Stomach (tissue), 9 donors: ENCODE data around the gene SEMA3A. TPM values are rescaled to one million over a fixed set of nuclear protein-coding genes. Genes with fewer than 3 reads are reported as not detected.

ENCODE experiments used
- DNase-seq, 2 donors: peaks; one replicate each; pipeline versions ENCODE4 v3.0.0 to v3.0.0-alpha.2; 2013 to 2019
- H3K27ac ChIP-seq, 5 donors: fragments of 200-600 bp in 4 of 5; sonication (generic) in 4 of 5; one replicate each; pipeline ENCODE4 v1.5.1; 2013 to 2019; ENCODE audit warnings: mild to moderate bottlenecking in 1 of 5, moderate library complexity in 1 of 5
- H3K27me3 ChIP-seq, 3 donors: fragments of 200-600 bp; sonication (generic); one replicate each; pipeline ENCODE4 v1.5.1; 2017 to 2019; ENCODE audit warnings: mixed run types in 1 of 3
- H3K36me3 ChIP-seq, 4 donors: fragments of 200-600 bp; sonication (generic); 1 replicate in 3 of 4; 2 replicates in 1 of 4; pipeline ENCODE4 v1.5.1; 2016 to 2019
- H3K4me1 ChIP-seq, 4 donors: fragments of 200-600 bp; sonication (generic); one replicate each; pipeline ENCODE4 v1.5.1; 2016 to 2019
- H3K4me3 ChIP-seq, 4 donors: fragments of 200-600 bp; sonication (generic) in 3 of 4; one replicate each; pipeline ENCODE4 v1.5.1; 2016 to 2019; ENCODE audit warnings: mild to moderate bottlenecking in 1 of 4
- H3K9me3 ChIP-seq, 4 donors: fragments of 200-600 bp; sonication (generic); one replicate each; pipeline ENCODE4 v1.5.1; 2016 to 2019
- EP300 ChIP-seq: sonication (generic); formaldehyde crosslinking; IDR thresholded peaks from one replicate; pipeline ENCODE4 v1.6.1; 2017; ENCODE audit warnings: antibody characterized with exemption
- POLR2A ChIP-seq, 4 donors: fragments of 450-650 bp; IDR thresholded peaks; one replicate each; pipeline ENCODE4 v1.6.1; 2016; ENCODE audit warnings: antibody characterized with exemption in 4 of 4, control low read depth in 2 of 4, mild to moderate bottlenecking in 1 of 4, moderate library complexity in 1 of 4
- POLR2AphosphoS5 ChIP-seq, 3 donors: sonication (generic); formaldehyde crosslinking; IDR thresholded peaks; one replicate each; pipeline ENCODE4 v1.6.1; 2016; ENCODE audit warnings: antibody characterized with exemption in 3 of 3
- WGBS, 5 donors: extraction: QIAGEN DNeasy Blood & Tissue Kit in 3 of 5; methylation state at CpG; one replicate each; pipeline versions ENCODE4 v1.1.5 to v1.1.7; 2013 to 2018; 5-methylcytosine and 5-hydroxymethylcytosine counted together
- intact Hi-C: fragments of 100-400 bp; cut with DNase I; formaldehyde crosslinking; loops from one replicate; pipeline ENCODE4 v1.15.1; 2023; ENCODE audit warnings: low total_unique reads
- polyA plus RNA-seq, 3 donors: library from polyadenylated mRNA; stranded (reverse); fragments of 200-250 nt; gene quantifications; one replicate each; pipeline ENCODE4 v1.2.3, GENCODE V29; 2013
- total RNA-seq, 5 donors: library from RNA; depleted of rRNA; stranded (reverse); fragments of >200 nt; gene quantifications; one replicate each; pipeline versions ENCODE4 v1.1.0 to v1.2.3, GENCODE V29; 2014 to 2016
- TF ChIP-seq, protein P1 (sequence below), 7 experiments: fragments of 450-650 bp in 4 of 7; fragments of 200-600 bp in 3 of 7; sonication (generic) in 3 of 7; IDR thresholded peaks; one replicate each; pipeline ENCODE4 v1.5.1; 2016 to 2019; ENCODE audit warnings: antibody characterized with exemption in 7 of 7, control low read depth in 2 of 7, mild to moderate bottlenecking in 1 of 7
- donor health status: healthy with polysubstance abuse.
- donor health status: Bipolar disorder and iron deficiency.
- donor health status: healthy.

Gene SEMA3A
- total and polyA plus RNA-seq, 8 donors: 0.31 to 34.8 (median 2.8) TPM

DNA sequence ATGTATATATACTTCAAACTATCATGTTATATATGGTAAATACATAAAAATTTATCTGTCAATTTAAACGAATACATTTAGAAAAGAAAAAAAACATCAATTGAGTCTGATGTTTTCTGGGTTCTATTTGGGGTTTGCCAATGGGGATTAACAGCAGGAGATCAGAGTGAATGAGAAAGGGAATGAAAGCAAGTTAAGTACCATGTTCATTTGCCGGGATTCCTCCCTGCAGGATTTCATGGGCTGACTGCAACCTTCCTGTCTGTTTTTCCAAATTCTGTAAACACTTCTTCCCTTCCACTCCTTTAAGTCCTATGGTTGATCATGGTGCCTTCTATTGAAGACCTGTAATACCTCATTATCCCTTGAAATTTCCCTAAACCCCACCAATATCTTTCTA is 33.9 kb upstream of the SEMA3A start:
- Histone ChIP-seq H3K36me3 (no peaks in the 10 kb centered on the region), H3K4me1 (peaks cover 0 to 3% (median 0%) of the 10 kb centered on the region in 4 donors), H3K4me3 (no peak overlapping the region), H3K27me3 (no peaks in the 10 kb centered on the region), H3K27ac (no peak overlapping the region), H3K9me3 (no peaks in the 10 kb centered on the region)
- intact Hi-C loops: no loop called here
- 53 to 69% (median 61%) methylated on average over 2 of the region's 2 CpGs for WGBS, 5 donors
- no peak for DNase-seq
- no peak for TF ChIP-seq EP300
- TF ChIP-seq, protein P1, sequence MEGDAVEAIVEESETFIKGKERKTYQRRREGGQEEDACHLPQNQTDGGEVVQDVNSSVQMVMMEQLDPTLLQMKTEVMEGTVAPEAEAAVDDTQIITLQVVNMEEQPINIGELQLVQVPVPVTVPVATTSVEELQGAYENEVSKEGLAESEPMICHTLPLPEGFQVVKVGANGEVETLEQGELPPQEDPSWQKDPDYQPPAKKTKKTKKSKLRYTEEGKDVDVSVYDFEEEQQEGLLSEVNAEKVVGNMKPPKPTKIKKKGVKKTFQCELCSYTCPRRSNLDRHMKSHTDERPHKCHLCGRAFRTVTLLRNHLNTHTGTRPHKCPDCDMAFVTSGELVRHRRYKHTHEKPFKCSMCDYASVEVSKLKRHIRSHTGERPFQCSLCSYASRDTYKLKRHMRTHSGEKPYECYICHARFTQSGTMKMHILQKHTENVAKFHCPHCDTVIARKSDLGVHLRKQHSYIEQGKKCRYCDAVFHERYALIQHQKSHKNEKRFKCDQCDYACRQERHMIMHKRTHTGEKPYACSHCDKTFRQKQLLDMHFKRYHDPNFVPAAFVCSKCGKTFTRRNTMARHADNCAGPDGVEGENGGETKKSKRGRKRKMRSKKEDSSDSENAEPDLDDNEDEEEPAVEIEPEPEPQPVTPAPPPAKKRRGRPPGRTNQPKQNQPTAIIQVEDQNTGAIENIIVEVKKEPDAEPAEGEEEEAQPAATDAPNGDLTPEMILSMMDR (IDR thresholded peaks at IDR 0.05): no peak
- no peak for TF ChIP-seq POLR2A (IDR thresholded peaks at IDR 0.05)
- no peak for TF ChIP-seq POLR2AphosphoS5 (IDR thresholded peaks at IDR 0.05)

DNA sequence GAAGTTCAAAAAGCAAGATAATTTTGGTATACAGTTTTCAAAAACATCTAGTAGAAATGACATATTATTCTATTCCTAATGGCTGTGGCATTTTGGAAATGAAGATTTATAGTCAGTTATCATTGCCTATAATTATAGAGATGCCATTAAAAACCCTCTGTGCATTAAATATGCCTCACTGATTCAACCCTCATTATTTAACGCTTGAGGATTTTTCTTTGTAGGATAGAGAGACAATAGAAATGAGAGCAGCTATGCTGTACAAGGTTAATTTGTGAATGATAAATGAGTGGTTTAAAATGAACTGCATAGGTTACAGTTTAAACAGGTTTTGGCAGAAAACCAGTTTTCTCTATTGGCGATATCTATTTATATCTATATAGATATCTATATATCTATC is 32.2 kb upstream of the SEMA3A start:
- 77 to 84% (median 82%) methylated on average over 2 of the region's 2 CpGs for WGBS, 5 donors
- TF ChIP-seq EP300: no peak
- TF ChIP-seq, protein P1 (IDR thresholded peaks at IDR 0.05): no peak
- no peak for TF ChIP-seq POLR2A (IDR thresholded peaks at IDR 0.05)
- no peak for TF ChIP-seq POLR2AphosphoS5 (IDR thresholded peaks at IDR 0.05)
- intact Hi-C loops: no loop called here
- H3K27ac ChIP-seq: no peak overlapping the region
- H3K9me3 ChIP-seq: no peaks in the 10 kb centered on the region
- peaks cover 0 to under 1% (median 0%) of the 10 kb centered on the region in 4 donors for H3K4me1 ChIP-seq
- H3K36me3 ChIP-seq: no peaks in the 10 kb centered on the region
- no peak overlapping the region for H3K4me3 ChIP-seq
- H3K27me3 ChIP-seq: no peaks in the 10 kb centered on the region
- DNase-seq: no peak

DNA sequence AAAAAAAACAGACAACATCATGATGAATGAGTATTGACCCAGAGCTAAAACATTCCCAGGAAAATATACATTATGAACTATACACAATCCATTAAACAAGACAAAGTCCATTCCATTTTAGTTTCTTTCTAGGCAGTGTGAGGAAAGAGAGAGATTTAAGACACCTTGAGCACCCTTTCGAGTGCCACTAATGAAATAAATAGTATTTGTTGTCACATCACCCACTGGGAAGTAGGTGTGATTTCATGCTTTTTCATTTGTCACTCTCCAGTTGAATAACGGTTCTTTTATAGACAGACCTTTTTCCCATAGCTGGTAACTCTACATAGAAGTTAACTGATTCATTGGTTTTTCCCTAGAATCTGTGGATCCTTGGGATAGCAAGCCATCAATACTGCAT is 29.9 kb upstream of the SEMA3A start:
- TF ChIP-seq POLR2AphosphoS5 (IDR thresholded peaks at IDR 0.05): no peak
- no peak for TF ChIP-seq POLR2A (IDR thresholded peaks at IDR 0.05)
- TF ChIP-seq, protein P1 (IDR thresholded peaks at IDR 0.05): no peak
- TF ChIP-seq EP300: no peak
- intact Hi-C loops: no loop called here
- 77 to 83% (median 81%) methylated on average over 2 of the region's 2 CpGs for WGBS, 5 donors
- no peaks in the 10 kb centered on the region for H3K27me3 ChIP-seq
- H3K4me3 ChIP-seq: no peak overlapping the region
- no peaks in the 10 kb centered on the region for H3K9me3 ChIP-seq
- no peak for DNase-seq
- no peaks in the 10 kb centered on the region for H3K36me3 ChIP-seq
- no peaks in the 10 kb centered on the region for H3K4me1 ChIP-seq
- no peak overlapping the region for H3K27ac ChIP-seq

DNA sequence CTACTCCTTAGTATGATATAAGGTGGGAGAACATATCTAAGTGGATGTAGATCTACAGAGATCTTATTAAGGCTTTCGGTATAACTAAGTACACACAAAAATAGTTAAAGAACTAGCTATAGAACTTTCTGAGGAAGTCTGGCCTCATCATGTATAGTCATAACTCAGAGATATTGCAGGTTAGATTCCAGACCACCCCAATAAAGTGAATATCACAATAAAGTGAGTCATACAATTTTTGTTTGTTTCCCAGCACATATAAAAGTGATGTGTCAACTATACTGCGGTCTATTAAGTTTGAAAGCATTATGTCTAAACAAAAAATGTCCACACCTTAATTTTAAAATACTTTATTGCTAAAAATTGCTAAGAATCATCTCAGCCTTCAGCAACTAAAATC is 24.7 kb upstream of the SEMA3A start:
- H3K36me3 ChIP-seq: no peaks in the 10 kb centered on the region
- no peak overlapping the region for H3K4me3 ChIP-seq
- intact Hi-C loops: no loop called here
- no peaks in the 10 kb centered on the region for H3K9me3 ChIP-seq
- WGBS, 5 donors: 93 to 98% (median 97%) methylated on average over 2 of the region's 2 CpGs
- no peaks in the 10 kb centered on the region for H3K27me3 ChIP-seq
- no peaks in the 10 kb centered on the region for H3K4me1 ChIP-seq
- H3K27ac ChIP-seq: no peak overlapping the region
- DNase-seq: no peak
- TF ChIP-seq POLR2AphosphoS5 (IDR thresholded peaks at IDR 0.05) (no peak), POLR2A (IDR thresholded peaks at IDR 0.05) (no peak), EP300 (no peak)
- TF ChIP-seq, protein P1 (IDR thresholded peaks at IDR 0.05): no peak
